Measurements from ENCODE around the gene TLN1. TPM values are rescaled to one million over a fixed set of nuclear protein-coding genes. Genes with fewer than 3 reads are reported as not detected.

Gene TLN1
- total RNA-seq (2012; rRNA removed): 250 and 282 TPM in 2 replicates

- Histone ChIP-seq H3K36me3 (ENCODE audit: insufficient read depth, low read length) (peaks cover 43% of the 10 kb centered on the region), H3K9ac (ENCODE audit: low read depth, low read length) (peak within 1 kb of the TSS; percentile 96), H3K4me2 (ENCODE audit: low read length) (peak within 1 kb of the TSS; percentile 90), H3K4me3 (ENCODE audit: low read length) (peak within 1 kb of the TSS; percentile 84), H3K9me3 (replicated peaks; ENCODE audit: low read length) (no peaks in the 10 kb centered on the region), H3K4me1 (ENCODE audit: control insufficient read depth, insufficient read depth, low read length) (peaks cover 47% of the 10 kb centered on the region), H3K27me3 (ENCODE audit: control insufficient read depth, insufficient read depth, low read length) (no peaks in the 10 kb centered on the region)
Observed at GRCh38 chr9:35732185-35732799, at the start of gene TLN1, which contains the start of gene CREB3. TLN1 (minus strand) TSS chr9:35732195; CDS start chr9:35725694, 6,501 bp downstream. CREB3 (plus strand) TSS chr9:35732666; CDS start chr9:35732773, 107 bp downstream.

- Histone ChIP-seq H3K4me1 (ENCODE audit: control insufficient read depth, insufficient read depth, low read length) (no peaks in the 10 kb centered on the region), H3K4me3 (ENCODE audit: low read length) (no peak overlapping the region), H3K9ac (ENCODE audit: low read depth, low read length) (no peak overlapping the region), H3K9me3 (replicated peaks; ENCODE audit: low read length) (no peaks in the 10 kb centered on the region), H3K27me3 (ENCODE audit: control insufficient read depth, insufficient read depth, low read length) (peaks cover 46% of the 10 kb centered on the region), H3K4me2 (ENCODE audit: low read length) (no peak overlapping the region), H3K36me3 (ENCODE audit: insufficient read depth, low read length) (no peaks in the 10 kb centered on the region)
Observed at GRCh38 chr9:35781066-35781465, 49.1 kb upstream of the TLN1 start.

GRCh38 chr9:35778496-35778895 lies 46.5 kb upstream of the TLN1 start:
- H3K9ac ChIP-seq (ENCODE audit: low read depth, low read length): no peak overlapping the region
- no peak overlapping the region for H3K4me3 ChIP-seq (ENCODE audit: low read length)
- H3K27me3 ChIP-seq (ENCODE audit: control insufficient read depth, insufficient read depth, low read length): peaks cover 34% of the 10 kb centered on the region

GRCh38 chr9:35776018-35776417 lies 44.0 kb upstream of the TLN1 start:
- Histone ChIP-seq H3K27me3 (ENCODE audit: control insufficient read depth, insufficient read depth, low read length) (peaks cover 31% of the 10 kb centered on the region), H3K4me1 (ENCODE audit: control insufficient read depth, insufficient read depth, low read length) (peaks cover 11% of the 10 kb centered on the region), H3K36me3 (ENCODE audit: insufficient read depth, low read length) (no peaks in the 10 kb centered on the region), H3K9me3 (replicated peaks; ENCODE audit: low read length) (no peaks in the 10 kb centered on the region), H3K4me2 (ENCODE audit: low read length) (no peak overlapping the region), H3K4me3 (ENCODE audit: low read length) (no peak overlapping the region), H3K9ac (ENCODE audit: low read depth, low read length) (no peak overlapping the region)

More at GRCh38 chr9:35778496-35778895, 46.5 kb upstream of the TLN1 start:
- Histone ChIP-seq H3K4me2 (ENCODE audit: low read length) (no peak overlapping the region), H3K36me3 (ENCODE audit: insufficient read depth, low read length) (no peaks in the 10 kb centered on the region), H3K9me3 (replicated peaks; ENCODE audit: low read length) (no peaks in the 10 kb centered on the region), H3K4me1 (ENCODE audit: control insufficient read depth, insufficient read depth, low read length) (no peaks in the 10 kb centered on the region)

- no peaks in the 10 kb centered on the region for H3K9me3 ChIP-seq (replicated peaks; ENCODE audit: low read length)
- H3K36me3 ChIP-seq (ENCODE audit: insufficient read depth, low read length): no peaks in the 10 kb centered on the region
- no peak overlapping the region for H3K4me3 ChIP-seq (ENCODE audit: low read length)
- no peak overlapping the region for H3K4me2 ChIP-seq (ENCODE audit: low read length)
- H3K27me3 ChIP-seq (ENCODE audit: control insufficient read depth, insufficient read depth, low read length): peaks cover 31% of the 10 kb centered on the region
- peaks cover 15% of the 10 kb centered on the region for H3K4me1 ChIP-seq (ENCODE audit: control insufficient read depth, insufficient read depth, low read length)
- no peak overlapping the region for H3K9ac ChIP-seq (ENCODE audit: low read depth, low read length)
Observed at GRCh38 chr9:35774907-35775635, 43.1 kb upstream of the TLN1 start.

- H3K4me1 ChIP-seq (ENCODE audit: control insufficient read depth, insufficient read depth, low read length): peaks cover 15% of the 10 kb centered on the region
- peaks cover 20% of the 10 kb centered on the region for H3K27me3 ChIP-seq (ENCODE audit: control insufficient read depth, insufficient read depth, low read length)
- H3K4me3 ChIP-seq (ENCODE audit: low read length): no peak overlapping the region
- no peak overlapping the region for H3K4me2 ChIP-seq (ENCODE audit: low read length)
- H3K9ac ChIP-seq (ENCODE audit: low read depth, low read length): no peak overlapping the region
- H3K36me3 ChIP-seq (ENCODE audit: insufficient read depth, low read length): no peaks in the 10 kb centered on the region
- no peaks in the 10 kb centered on the region for H3K9me3 ChIP-seq (replicated peaks; ENCODE audit: low read length)
Observed at GRCh38 chr9:35771943-35772342, 39.9 kb upstream of the TLN1 start.

GRCh38 chr9:35771534-35771933 lies 39.5 kb upstream of the TLN1 start:
- Histone ChIP-seq H3K4me3 (ENCODE audit: low read length) (no peak overlapping the region), H3K4me1 (ENCODE audit: control insufficient read depth, insufficient read depth, low read length) (peaks cover 15% of the 10 kb centered on the region), H3K27me3 (ENCODE audit: control insufficient read depth, insufficient read depth, low read length) (peaks cover 20% of the 10 kb centered on the region), H3K9ac (ENCODE audit: low read depth, low read length) (no peak overlapping the region), H3K4me2 (ENCODE audit: low read length) (no peak overlapping the region), H3K36me3 (ENCODE audit: insufficient read depth, low read length) (no peaks in the 10 kb centered on the region), H3K9me3 (replicated peaks; ENCODE audit: low read length) (no peaks in the 10 kb centered on the region)

GRCh38 chr9:35771075-35771433 lies 39.1 kb upstream of the TLN1 start:
- Histone ChIP-seq H3K4me1 (ENCODE audit: control insufficient read depth, insufficient read depth, low read length) (peaks cover 15% of the 10 kb centered on the region), H3K27me3 (ENCODE audit: control insufficient read depth, insufficient read depth, low read length) (peaks cover 20% of the 10 kb centered on the region), H3K4me2 (ENCODE audit: low read length) (peak overlapping the region; percentile 10), H3K9me3 (replicated peaks; ENCODE audit: low read length) (no peaks in the 10 kb centered on the region), H3K36me3 (ENCODE audit: insufficient read depth, low read length) (no peaks in the 10 kb centered on the region), H3K9ac (ENCODE audit: low read depth, low read length) (no peak overlapping the region), H3K4me3 (ENCODE audit: low read length) (no peak overlapping the region)

- Histone ChIP-seq H3K9ac (ENCODE audit: low read depth, low read length) (no peak overlapping the region), H3K4me3 (ENCODE audit: low read length) (no peak overlapping the region), H3K4me1 (ENCODE audit: control insufficient read depth, insufficient read depth, low read length) (peaks cover 15% of the 10 kb centered on the region), H3K27me3 (ENCODE audit: control insufficient read depth, insufficient read depth, low read length) (peaks cover 15% of the 10 kb centered on the region), H3K36me3 (ENCODE audit: insufficient read depth, low read length) (no peaks in the 10 kb centered on the region), H3K4me2 (ENCODE audit: low read length) (no peak overlapping the region), H3K9me3 (replicated peaks; ENCODE audit: low read length) (no peaks in the 10 kb centered on the region)
Observed at GRCh38 chr9:35769763-35770162, 37.8 kb upstream of the TLN1 start.

GRCh38 chr9:35767458-35767857 lies 35.5 kb upstream of the TLN1 start:
- Histone ChIP-seq H3K9ac (ENCODE audit: low read depth, low read length) (no peak overlapping the region), H3K9me3 (replicated peaks; ENCODE audit: low read length) (no peaks in the 10 kb centered on the region), H3K4me2 (ENCODE audit: low read length) (no peak overlapping the region), H3K4me1 (ENCODE audit: control insufficient read depth, insufficient read depth, low read length) (peaks cover 15% of the 10 kb centered on the region), H3K36me3 (ENCODE audit: insufficient read depth, low read length) (no peaks in the 10 kb centered on the region), H3K27me3 (ENCODE audit: control insufficient read depth, insufficient read depth, low read length) (peaks cover 15% of the 10 kb centered on the region), H3K4me3 (ENCODE audit: low read length) (no peak overlapping the region)

GRCh38 chr9:35766997-35767396 lies 35.0 kb upstream of the TLN1 start:
- Histone ChIP-seq H3K27me3 (ENCODE audit: control insufficient read depth, insufficient read depth, low read length) (peaks cover 15% of the 10 kb centered on the region), H3K36me3 (ENCODE audit: insufficient read depth, low read length) (no peaks in the 10 kb centered on the region), H3K9ac (ENCODE audit: low read depth, low read length) (no peak overlapping the region), H3K4me3 (ENCODE audit: low read length) (no peak overlapping the region), H3K9me3 (replicated peaks; ENCODE audit: low read length) (no peaks in the 10 kb centered on the region), H3K4me1 (ENCODE audit: control insufficient read depth, insufficient read depth, low read length) (peaks cover 12% of the 10 kb centered on the region), H3K4me2 (ENCODE audit: low read length) (no peak overlapping the region)

GRCh38 chr9:35763803-35764202 lies 31.8 kb upstream of the TLN1 start:
- H3K27me3 ChIP-seq (ENCODE audit: control insufficient read depth, insufficient read depth, low read length): no peaks in the 10 kb centered on the region
- no peaks in the 10 kb centered on the region for H3K36me3 ChIP-seq (ENCODE audit: insufficient read depth, low read length)
- no peak overlapping the region for H3K4me2 ChIP-seq (ENCODE audit: low read length)
- no peak overlapping the region for H3K4me3 ChIP-seq (ENCODE audit: low read length)
- peaks cover 7% of the 10 kb centered on the region for H3K4me1 ChIP-seq (ENCODE audit: control insufficient read depth, insufficient read depth, low read length)
- H3K9me3 ChIP-seq (replicated peaks; ENCODE audit: low read length): no peaks in the 10 kb centered on the region
- H3K9ac ChIP-seq (ENCODE audit: low read depth, low read length): no peak overlapping the region

All from skeletal muscle satellite cell (primary cell).